ENCODE measurements around the gene RIMS4.

RIMS4 gene

GRCh38 chr20:44743080-44743701 lies 67.2 kb downstream of the RIMS4 start:
- no peak for DNase-seq (ENCODE audit: low read depth, low spot score)

GRCh38 chr20:44742304-44743079 lies 67.9 kb downstream of the RIMS4 start:
- DNase-seq (ENCODE audit: low read depth, low spot score): no peak

- no peak for DNase-seq (ENCODE audit: low read depth, low spot score)
Observed at GRCh38 chr20:44739942-44740341, 70.4 kb downstream of the RIMS4 start.

- DNase-seq (ENCODE audit: low read depth, low spot score): no peak
Observed at GRCh38 chr20:44738813-44739477, 71.4 kb downstream of the RIMS4 start.

GRCh38 chr20:44737116-44737515 lies 73.2 kb downstream of the RIMS4 start:
- no peak for DNase-seq (ENCODE audit: low read depth, low spot score)

DNA sequence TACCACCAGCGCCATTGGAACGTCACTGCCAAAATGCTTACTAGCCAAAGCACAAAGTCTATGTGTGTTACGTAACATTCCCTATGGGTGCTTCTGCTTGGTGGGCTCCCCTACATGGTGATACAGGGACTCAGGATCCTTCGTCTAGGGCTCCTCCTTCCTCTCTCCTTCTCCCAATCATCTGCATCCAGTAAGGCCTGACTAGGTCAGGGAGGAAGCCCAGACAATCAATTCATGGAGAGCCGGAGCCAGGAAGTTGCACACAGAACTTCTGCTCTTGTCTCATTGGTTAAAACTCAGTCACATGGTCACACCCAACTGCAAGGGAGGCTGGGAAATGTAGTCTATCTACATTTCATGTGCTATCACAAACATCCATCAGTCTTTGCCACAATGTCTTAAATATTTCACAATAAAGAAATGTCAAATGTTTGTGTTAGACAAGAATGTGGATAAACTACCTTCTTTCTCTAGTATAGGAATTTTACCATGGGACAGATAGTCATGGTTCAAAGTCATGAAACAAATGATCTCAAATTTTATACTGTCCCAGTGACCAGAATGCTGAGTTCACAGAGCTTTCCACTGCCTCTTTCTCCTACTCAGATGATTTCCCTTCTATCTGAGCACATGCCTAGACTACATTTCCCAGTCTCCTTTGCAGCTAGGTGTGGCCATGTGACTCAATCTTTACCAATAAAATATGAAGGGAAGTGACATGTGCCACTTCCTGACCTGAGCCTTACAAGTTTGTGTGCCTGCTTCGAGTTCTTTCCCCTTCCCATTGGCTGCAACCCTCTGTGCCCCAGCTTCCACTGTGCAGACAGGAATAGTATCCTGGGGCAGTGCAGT lies 74.0 kb downstream of the RIMS4 start:
- DNase-seq (ENCODE audit: low read depth, low spot score): no peak

DNA sequence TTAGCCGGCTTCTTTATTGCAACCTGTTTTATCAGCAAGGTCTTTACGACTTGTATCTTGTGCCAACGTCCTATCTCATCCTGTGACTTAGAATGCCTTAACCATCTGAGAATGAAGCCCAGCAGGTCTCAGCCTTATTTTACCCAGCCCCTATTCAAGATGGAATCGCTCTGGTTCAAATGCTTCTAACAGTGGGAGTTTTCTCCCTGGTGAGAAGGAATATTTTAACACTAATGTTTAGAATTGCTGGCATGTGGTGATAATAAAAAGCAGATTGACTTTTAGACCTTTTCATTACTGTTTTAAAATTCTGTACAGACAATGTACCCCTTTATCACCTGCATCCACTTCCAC lies 74.6 kb downstream of the RIMS4 start:
- no peak for DNase-seq (ENCODE audit: low read depth, low spot score)

DNA sequence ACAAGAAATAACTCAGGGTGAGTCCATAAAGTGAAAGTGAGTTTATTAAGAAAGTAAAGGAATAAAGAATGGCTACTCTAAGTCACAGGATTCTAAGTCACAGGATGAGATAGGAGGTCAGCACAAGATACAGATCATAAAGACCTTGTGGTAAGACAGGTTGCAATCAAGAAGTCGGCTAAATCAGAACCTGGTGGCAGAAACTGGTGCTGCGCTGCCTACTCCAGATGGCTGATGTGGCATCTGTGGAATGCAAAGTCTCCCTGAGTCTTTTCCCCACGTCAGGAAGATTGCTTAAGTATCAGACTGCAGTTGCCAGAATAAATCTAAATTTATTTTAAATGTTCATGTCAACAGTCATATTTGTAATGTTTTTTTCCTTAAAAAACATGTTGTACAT lies 75.4 kb downstream of the RIMS4 start:
- no peak for DNase-seq (ENCODE audit: low read depth, low spot score)

- DNase-seq (ENCODE audit: low read depth, low spot score): no peak
Observed at GRCh38 chr20:44733341-44734069, 76.8 kb downstream of the RIMS4 start.

DNA sequence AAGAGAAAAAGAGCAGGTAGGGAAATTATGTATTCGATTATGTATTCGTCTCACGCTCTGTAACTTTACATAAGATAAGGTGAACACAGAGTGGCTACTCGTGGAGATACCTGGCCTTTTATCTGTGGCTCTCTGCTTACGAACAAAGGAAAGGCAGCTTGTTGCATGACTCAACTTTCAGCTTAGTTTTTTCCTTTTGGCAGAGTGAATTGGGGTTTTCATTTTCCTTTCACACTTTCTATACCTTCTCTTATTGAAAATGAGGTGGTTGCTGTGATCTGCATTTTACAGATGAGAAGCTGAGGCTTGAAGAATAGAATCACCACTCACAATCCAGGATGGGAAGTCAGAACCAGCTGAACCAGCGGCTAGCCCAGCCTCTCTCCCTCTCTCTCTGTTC lies 78.0 kb downstream of the RIMS4 start:
- DNase-seq (ENCODE audit: low read depth, low spot score): no peak

GRCh38 chr20:44731657-44732056 lies 78.7 kb downstream of the RIMS4 start:
- no peak for DNase-seq (ENCODE audit: low read depth, low spot score)

GRCh38 chr20:44730441-44730840 lies 79.9 kb downstream of the RIMS4 start:
- DNase-seq (ENCODE audit: low read depth, low spot score): no peak

- peak; percentile 71 for DNase-seq (ENCODE audit: low read depth, low spot score)
Observed at GRCh38 chr20:44728801-44729443, 81.4 kb downstream of the RIMS4 start.

GRCh38 chr20:44727651-44728050 lies 82.7 kb downstream of the RIMS4 start:
- no peak for DNase-seq (ENCODE audit: low read depth, low spot score)

DNA sequence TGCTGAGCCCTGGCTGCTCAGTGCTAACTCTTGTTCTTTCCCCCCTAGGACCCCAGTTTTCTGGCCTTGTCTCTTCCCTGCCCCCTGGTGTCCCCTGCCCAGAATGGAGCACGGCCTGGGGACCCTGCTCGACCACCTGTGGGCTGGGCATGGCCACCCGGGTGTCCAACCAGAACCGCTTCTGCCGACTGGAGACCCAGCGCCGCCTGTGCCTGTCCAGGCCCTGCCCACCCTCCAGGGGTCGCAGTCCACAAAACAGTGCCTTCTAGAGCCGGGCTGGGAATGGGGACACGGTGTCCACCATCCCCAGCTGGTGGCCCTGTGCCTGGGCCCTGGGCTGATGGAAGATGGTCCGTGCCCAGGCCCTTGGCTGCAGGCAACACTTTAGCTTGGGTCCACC lies 83.3 kb downstream of the RIMS4 start:
- DNase-seq (ENCODE audit: low read depth, low spot score): no peak

- no peak for DNase-seq (ENCODE audit: low read depth, low spot score)
Observed at GRCh38 chr20:44725837-44726236, 84.5 kb downstream of the RIMS4 start.

- no peak for DNase-seq (ENCODE audit: low read depth, low spot score)
Observed at GRCh38 chr20:44724423-44725091, 85.8 kb downstream of the RIMS4 start.

- no peak for DNase-seq (ENCODE audit: low read depth, low spot score)
Observed at GRCh38 chr20:44723798-44724362, 86.5 kb downstream of the RIMS4 start.

- DNase-seq (ENCODE audit: low read depth, low spot score): no peak
Observed at GRCh38 chr20:44723391-44723790, 87.0 kb downstream of the RIMS4 start.

- no peak for DNase-seq (ENCODE audit: low read depth, low spot score)
Observed at GRCh38 chr20:44722990-44723389, 87.4 kb downstream of the RIMS4 start.

Data from brain pericyte (primary cell).